Fibroblast of skin of left biceps (primary cell): ENCODE data around the gene RPL36AL.
A peak's percentile ranks its signal among the peaks of the same experiment; 100 is the strongest.
"Not testable (repeated sequence)": the region's sequence is repeated elsewhere in the genome, so short reads cannot be mapped to it uniquely, and the experiment has no call there.

Experiments used
- DNase-seq, 2 experiments: peaks; one replicate each; pipeline ENCODE4 v3.0.0-alpha.2; 2013; ENCODE audit warnings: low read depth in 2 of 2

RPL36AL gene

DNA sequence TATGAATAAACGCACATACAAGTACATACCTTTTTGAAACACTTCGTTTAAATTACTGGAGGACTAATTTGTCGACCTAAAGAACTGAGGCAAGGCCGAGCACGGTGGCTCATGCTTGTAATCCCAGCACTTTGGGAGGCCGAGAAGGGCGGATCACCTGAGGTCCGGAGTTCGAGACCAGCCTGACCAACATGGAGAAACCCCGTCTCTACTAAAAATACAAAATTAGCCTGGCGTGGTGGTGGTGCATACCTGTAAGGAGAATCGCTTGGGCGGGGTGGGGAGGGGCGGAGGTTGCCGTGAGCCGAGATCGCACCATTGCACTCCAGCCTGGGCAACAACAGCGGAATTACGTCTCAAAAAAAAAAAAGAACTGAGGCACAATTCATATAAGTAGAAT, 1.2 kb downstream of the RPL36AL start:
- not testable (repeated sequence) for DNase-seq

DNA sequence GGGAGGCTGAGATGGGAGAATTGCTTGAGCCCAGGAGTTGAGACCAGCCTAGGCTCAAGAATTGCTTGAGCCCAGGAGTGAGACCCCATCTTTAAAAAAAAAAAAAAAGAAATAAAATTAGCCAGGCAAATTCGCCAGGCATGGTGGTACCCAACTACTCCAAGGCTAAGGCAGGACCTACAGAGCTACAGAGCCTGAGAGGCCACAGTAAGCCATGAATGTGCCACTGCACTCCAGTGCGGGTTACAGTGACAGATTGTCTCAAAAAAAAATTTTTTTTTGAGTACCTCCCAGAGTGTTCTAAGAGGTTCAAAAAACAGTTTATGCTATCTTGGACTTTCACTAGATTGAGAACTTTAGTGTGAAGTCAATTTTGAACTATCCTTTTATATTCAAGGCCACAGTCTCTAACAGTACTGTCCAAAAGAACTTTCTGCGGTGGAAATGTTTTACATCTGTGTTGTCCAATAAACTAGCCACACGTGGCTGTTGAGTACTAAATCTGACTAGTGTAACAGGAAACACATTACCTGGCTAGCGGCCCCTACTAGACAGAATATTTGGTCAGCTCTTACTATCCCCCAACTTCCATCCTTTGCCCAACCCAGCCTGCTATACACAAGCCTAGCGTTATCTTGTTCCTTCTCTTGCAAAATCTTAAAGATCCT, 2.4 kb downstream of the RPL36AL start:
- DNase-seq, result no peak

DNA sequence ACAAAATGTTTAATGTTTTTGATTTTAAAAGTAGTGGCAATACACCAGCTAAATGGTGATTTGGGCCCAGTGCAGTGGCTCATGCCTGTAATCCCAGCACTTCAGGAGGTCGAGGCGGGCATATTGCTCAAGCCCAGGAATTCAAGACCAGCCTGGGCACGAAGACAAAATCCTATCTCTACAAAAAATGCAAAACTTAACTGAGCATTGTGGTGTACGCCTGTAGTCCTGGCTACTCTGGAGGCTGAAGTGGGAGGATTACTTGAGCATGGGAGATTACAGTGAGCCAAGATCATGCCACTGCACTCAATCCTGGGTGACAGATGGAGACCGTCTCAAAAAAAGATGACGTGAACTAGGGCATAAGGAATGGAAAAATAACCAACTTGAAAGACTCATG, 4.7 kb downstream of the RPL36AL start:
- DNase-seq, result no peak

- DNase-seq, result no peak
These were observed 6.2 kb downstream of the RPL36AL start for GRCh38 chr14:49614196-49614595.

DNA sequence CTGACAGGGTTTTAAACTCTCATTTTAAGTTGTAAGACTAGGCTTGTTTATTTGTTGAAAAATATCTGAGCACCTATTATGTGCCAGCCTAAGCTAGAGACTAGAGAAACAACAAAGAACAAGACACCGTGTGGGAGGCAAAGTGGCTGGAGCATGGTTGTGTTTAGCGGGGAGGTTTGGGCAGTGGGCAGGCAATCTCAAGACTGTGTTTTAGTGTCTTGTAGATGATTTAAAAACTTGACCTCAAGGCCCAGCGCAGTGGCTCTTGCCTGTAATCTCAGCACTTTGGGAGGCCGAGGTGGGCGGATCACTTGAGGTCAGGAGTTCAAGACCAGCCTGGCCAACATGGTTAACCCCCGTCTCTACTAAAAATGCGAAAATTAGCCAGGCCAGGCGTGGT, 7.8 kb downstream of the RPL36AL start:
- DNase-seq, result no peak

GRCh38 chr14:49612251-49612650, 8.2 kb downstream of the RPL36AL start:
- DNase-seq, result no peak

DNA sequence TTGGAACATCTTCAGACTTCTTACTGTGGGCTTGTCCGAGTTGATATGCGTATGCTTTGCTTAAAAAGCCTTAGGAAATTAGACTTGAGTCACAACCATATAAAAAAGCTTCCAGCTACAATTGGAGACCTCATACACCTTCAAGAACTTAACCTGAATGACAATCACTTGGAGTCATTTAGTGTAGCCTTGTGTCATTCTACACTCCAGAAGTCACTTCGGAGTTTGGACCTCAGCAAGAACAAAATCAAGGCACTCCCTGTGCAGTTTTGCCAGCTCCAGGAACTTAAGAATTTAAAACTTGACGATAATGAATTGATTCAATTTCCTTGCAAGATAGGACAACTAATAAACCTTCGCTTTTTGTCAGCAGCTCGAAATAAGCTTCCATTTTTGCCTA, 12.8 kb downstream of the RPL36AL start:
- no peak for DNase-seq

- peak; percentile 44 to 47 for DNase-seq
These were observed 21.7 kb downstream of the RPL36AL start, which contains the start of gene LRR1 for GRCh38 chr14:49598485-49599300. LRR1 (plus strand) TSS chr14:49598940; CDS start chr14:49599021, 81 bp downstream.

GRCh38 chr14:49598189-49598484, 22.3 kb downstream of the RPL36AL start:
- DNase-seq, result no peak

DNA sequence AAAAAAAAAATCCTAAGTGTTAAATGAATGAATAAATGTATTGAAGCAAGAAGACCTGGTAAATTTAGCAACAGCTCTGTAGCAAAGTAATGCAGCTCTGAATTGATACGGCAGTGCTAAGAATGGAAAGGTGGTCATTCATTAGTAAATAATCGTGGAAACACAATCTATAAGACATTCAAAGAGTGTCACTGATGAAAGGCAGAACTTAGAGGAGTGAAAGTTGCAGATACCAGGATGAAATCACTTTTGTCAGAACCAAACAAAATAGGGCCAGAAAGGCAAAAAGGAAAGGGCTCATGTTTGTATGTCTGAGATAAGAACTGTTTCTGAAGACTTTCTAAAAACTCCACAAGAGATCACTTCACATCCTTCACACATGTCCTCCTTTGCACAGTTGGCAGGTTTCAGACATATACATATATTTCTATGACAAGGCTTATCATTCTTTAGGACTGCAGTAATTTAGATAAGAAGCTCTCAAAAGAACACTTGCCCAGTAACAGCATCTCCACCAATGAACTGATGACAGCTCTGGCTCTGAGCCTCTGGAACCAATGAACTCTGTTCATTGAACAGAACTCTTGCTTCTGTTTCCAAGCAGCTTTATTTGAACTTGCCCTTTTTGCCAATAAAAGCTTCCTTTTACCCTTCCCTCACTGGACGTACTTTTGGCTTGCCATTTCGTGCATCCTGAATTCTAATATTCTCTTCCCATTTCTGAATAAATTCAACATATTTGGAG, 25.9 kb downstream of the RPL36AL start:
- DNase-seq, result no peak

DNA sequence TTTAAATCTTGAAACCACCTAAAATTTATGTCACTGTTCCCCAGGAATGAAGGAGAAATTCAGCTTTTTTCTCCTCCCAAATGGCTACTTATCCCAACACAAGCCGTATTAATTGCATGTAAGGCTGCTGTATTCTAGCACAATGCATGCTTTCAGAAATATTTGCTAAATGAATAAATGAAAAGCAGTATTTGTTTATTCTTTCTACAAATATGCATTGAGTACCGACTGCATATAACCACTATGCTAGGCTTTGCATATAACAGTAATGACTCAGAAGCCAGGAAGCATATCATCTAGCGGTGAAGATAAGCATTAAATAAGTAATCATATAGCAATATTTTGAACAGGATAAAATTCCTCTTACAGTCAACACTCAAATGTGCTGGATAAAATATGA, 27.4 kb downstream of the RPL36AL start:
- peak in 1 of 2 experiments; percentile 24 for DNase-seq

GRCh38 chr14:49589387-49589786, 31.0 kb downstream of the RPL36AL start:
- DNase-seq, result no peak

DNA sequence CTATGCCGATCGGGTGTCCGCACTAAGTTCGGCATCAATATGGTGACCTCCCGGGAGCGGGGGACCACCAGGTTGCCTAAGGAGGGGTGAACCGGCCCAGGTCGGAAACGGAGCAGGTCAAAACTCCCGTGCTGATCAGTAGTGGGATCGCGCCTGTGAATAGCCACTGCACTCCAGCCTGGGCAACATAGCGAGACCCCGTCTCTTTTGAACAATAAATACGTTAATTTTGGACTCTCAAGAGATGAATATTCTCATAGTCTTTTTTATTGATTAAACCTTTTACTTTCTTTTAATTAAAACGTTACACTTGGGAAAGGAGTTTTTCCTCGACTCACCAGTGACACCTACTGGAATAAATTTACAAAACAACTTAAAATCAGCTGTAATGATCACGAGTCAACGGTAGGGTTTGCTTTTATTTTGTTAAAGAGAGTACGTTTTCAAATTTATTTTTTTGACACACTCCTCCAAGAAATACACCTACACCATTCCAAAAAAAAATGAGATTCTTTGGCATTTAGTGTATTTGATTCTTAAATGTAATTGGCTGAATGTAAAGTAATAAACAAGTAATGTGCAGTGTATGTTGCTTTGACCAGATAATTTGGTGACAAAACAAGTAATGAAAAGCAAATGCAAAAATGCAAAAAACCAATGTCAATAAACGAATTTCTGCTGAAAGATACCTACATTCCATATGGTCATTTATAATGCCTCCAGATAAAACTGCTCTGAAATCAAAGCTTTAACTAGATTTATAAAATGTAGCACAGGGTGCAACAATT, 33.6 kb downstream of the RPL36AL start:
- DNase-seq, result peak; percentile 61 to 74

- peak; percentile 98 to 99 for DNase-seq
These were observed 34.4 kb downstream of the RPL36AL start, which contains the start of gene RPS29 for GRCh38 chr14:49585803-49586672. RPS29 (minus strand) TSS chr14:49586380; CDS start chr14:49586346, 34 bp downstream.

DNA sequence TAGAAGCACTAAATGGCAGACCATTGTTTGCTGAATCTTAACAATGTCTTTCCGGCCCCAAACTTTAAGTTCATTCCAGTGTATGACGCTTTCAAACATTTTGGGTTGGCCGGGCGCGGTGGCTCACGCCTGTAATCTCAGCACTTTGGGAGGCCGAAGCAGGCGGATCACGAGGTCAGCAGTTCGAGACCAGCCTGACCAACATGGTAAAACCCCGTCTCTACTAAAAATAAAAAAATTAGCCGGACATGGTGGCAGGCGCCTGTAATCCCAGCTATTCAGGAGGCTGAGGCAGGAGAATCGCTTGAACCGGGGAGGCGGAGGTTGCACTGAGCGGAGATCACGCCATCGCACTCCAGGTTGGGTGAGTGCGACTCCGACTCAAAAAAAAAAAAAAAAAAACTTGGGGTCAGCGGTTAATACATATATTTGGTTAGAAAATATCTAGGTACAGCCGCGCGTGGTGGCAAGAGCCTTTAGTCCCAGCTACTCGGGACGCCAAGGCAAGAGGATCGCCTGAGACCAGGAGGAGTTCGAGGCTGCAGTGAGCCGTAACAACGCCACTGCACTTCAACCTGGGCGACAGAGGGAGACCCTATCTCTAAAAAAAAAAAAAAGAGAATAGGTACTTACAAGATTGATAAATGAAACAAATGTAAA, 35.3 kb downstream of the RPL36AL start:
- DNase-seq, result not testable (repeated sequence)

GRCh38 chr14:49584058-49584457, 36.4 kb downstream of the RPL36AL start:
- no peak for DNase-seq

DNA sequence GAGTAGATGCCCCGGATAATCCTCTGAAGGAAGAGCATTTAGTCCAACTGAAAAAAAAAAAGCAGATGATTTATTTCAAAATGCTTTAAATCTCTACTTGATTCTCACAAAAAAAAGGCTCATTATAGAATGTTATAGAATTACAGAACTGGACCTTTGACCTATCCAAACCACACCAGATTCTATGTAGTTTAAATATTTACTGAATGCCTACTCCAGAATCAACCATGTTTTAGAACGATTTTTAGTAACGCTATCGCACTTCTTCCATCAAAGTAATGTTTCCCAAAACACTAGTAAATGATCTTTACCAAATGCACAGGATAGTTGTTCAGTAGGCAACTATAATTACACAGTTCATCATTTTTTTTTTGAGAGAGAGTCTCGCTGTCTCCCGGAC, 36.8 kb downstream of the RPL36AL start:
- DNase-seq, result no peak

DNA sequence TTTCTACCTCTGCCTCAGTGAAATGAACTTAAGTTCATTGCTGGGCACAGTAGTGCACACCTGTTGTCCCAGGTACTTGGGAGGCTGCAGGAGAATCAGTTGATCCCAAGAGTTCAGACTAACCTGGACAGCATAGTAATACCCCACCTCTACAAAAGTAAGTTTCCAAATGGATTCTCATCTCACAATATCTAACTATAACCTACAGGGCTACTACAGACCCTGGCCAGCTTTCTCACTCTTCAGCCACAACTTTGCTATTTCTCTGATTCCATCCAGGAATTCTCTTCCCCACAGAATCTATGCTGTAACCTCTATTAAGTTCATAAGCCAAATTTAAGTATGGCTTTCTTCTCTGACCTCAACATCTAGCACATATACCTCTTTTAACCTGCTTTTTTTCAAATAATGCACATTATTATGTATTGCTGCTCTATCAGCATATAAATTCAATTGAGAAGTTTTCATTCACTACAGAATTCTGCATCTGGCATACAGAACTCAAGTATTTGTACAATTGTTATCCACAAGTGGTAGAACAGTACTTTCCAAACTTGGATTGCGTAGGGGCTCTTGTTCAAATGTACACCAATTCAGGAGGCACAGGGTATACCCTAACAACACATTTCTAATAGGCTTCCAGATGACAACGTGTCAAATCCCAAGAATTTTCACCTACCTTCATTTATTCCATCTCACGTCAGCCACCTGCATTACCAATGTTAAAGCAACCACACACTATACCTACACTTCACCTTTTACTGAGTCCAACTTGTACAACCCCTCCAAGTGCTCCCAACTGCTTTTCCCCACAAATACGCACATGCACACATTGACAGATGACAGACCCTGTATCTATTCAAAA, 38.1 kb downstream of the RPL36AL start:
- no peak for DNase-seq
